Fibroblast of lung (primary cell): ENCODE results near the gene NSFL1C. TPM values are rescaled to one million over a fixed set of nuclear protein-coding genes. Genes with fewer than 3 reads are reported as not detected.
A peak's percentile ranks its signal among the peaks of the same experiment; 100 is the strongest.

Experiments
- DNase-seq, 2 donors: peaks; one replicate each; pipeline versions ENCODE4 v3.0.0 to v3.0.0-alpha.2; 2010; ENCODE audit warnings: low read depth in 2 of 2
- H2AFZ ChIP-seq: 2 replicates; pipeline ENCODE4 v1.5.1; 2012; ENCODE audit warnings: low read length, control low read depth, inconsistent platforms
- H3K27ac ChIP-seq: 2 replicates; pipeline ENCODE4 v1.5.1; 2011; ENCODE audit warnings: low read length, control low read depth; ENCODE audit not compliant: insufficient read depth
- H3K27me3 ChIP-seq: 2 replicates; pipeline ENCODE4 v1.5.1; 2011; ENCODE audit warnings: mild to moderate bottlenecking, low read length; ENCODE audit not compliant: control insufficient read depth, insufficient read depth
- H3K36me3 ChIP-seq: 2 replicates; pipeline ENCODE4 v1.5.1; 2011; ENCODE audit warnings: low read length; ENCODE audit not compliant: control insufficient read depth, insufficient read depth
- H3K4me1 ChIP-seq: 2 replicates; pipeline ENCODE4 v1.5.1; 2011; ENCODE audit warnings: low read length; ENCODE audit not compliant: control insufficient read depth, insufficient read depth; ENCODE audit errors: extremely low read depth
- H3K4me2 ChIP-seq: 2 replicates; pipeline ENCODE4 v1.5.1; 2011; ENCODE audit warnings: low read length, control low read depth; ENCODE audit not compliant: insufficient read depth; ENCODE audit errors: extremely low read depth
- H3K4me3 ChIP-seq, 4 experiments: fragments of 200-600 bp in 1 of 4; sonication (generic) in 1 of 4; replicated peaks in 1 of 4; 2 replicates each; pipeline ENCODE4 v1.5.1; 2011 to 2016; ENCODE audit warnings: low read length in 4 of 4, low read depth in 3 of 4, mild to moderate bottlenecking in 3 of 4, control low read depth in 2 of 4, inconsistent platforms in 1 of 4, mixed read lengths in 1 of 4; ENCODE audit not compliant: insufficient read depth in 1 of 4; ENCODE audit errors: control extremely low read depth in 1 of 4
- H3K79me2 ChIP-seq: 2 replicates; pipeline ENCODE4 v1.5.1; 2012; ENCODE audit warnings: mild to moderate bottlenecking, low read length, inconsistent platforms; ENCODE audit not compliant: control insufficient read depth, insufficient read depth
- H3K9ac ChIP-seq: 2 replicates; pipeline ENCODE4 v1.5.1; 2011; ENCODE audit warnings: mild to moderate bottlenecking, low read length, control low read depth; ENCODE audit not compliant: insufficient read depth
- H3K9me3 ChIP-seq: 2 replicates; pipeline ENCODE4 v1.5.1; 2012; ENCODE audit warnings: low read depth, low read length; ENCODE audit not compliant: control insufficient read depth, insufficient read depth
- H4K20me1 ChIP-seq: 2 replicates; pipeline ENCODE4 v1.5.1; 2011; ENCODE audit warnings: low read length; ENCODE audit not compliant: control insufficient read depth, insufficient read depth; ENCODE audit errors: extremely low read depth
- CTCF ChIP-seq, 2 donors: IDR thresholded peaks in 1 of 2; conservative IDR thresholded peaks in 1 of 2; 1 replicate in 1 of 2; 2 replicates in 1 of 2; pipeline ENCODE4 v1.5.1; 2011 to 2012; ENCODE audit warnings: low read length in 2 of 2, control low read depth in 1 of 2, inconsistent platforms in 1 of 2, low read depth in 1 of 2, mild to moderate bottlenecking in 1 of 2
- EZH2 ChIP-seq: IDR thresholded peaks from 2 replicates; pipeline ENCODE4 v1.5.1; 2012; ENCODE audit warnings: low read length, control low read depth, mild to moderate bottlenecking; ENCODE audit errors: missing control alignments
- polyA minus RNA-seq: library from RNA; depleted of rRNA, polyadenylated mRNA; stranded (reverse); fragments of >200 nt; gene quantifications from 2 replicates; pipeline ENCODE4 v1.2.3, GENCODE V29; 2011; ENCODE audit warnings: low replicate concordance
- polyA plus RNA-seq, 2 donors: library from polyadenylated mRNA; depleted of rRNA in 1 of 2; stranded (reverse) in 1 of 2; unstranded in 1 of 2; fragments of >200 nt; gene quantifications; 2 replicates each; pipeline ENCODE4 v1.2.1, GENCODE V29; 2011 to 2012; ENCODE audit warnings: missing spikeins in 1 of 2
- total RNA-seq: library from RNA; depleted of rRNA; stranded (reverse); fragments of >200 nt; gene quantifications from 2 replicates; pipeline ENCODE4 v1.2.1, GENCODE V29; 2014

Gene NSFL1C
- total RNA-seq = 14.4 and 17.8 TPM in 2 replicates
- 24.3 and 32.1 TPM in 2 replicates for polyA plus RNA-seq
- polyA plus RNA-seq (2012) = 58.1 and 83.2 TPM in 2 replicates
- polyA minus RNA-seq = 28.7 and 32.7 TPM in 2 replicates

GRCh38 chr20:1466211-1467081 is at the start of gene NSFL1C:
Gene NSFL1C (minus strand): TSS chr20:1466849. CDS start chr20:1466824, 25 bp downstream.
- Histone ChIP-seq H3K4me2 (peak within 1 kb of the TSS; percentile 36), H3K36me3 (no peaks in the 10 kb centered on the region), H3K27me3 (peaks cover 2% of the 10 kb centered on the region), H2AFZ (peak within 1 kb of the TSS; percentile 71), H3K27ac (peak within 1 kb of the TSS; percentile 85), H3K4me3 (peak within 1 kb of the TSS; percentile 84 to 91 (median 88)), H3K4me1 (peaks cover 8% of the 10 kb centered on the region), H3K9ac (peak within 1 kb of the TSS; percentile 91), H3K79me2 (peaks cover 31% of the 10 kb centered on the region), H4K20me1 (no peaks in the 10 kb centered on the region), H3K9me3 (no peaks in the 10 kb centered on the region)
- TF ChIP-seq EZH2 = no peak
- peak; percentile 66 to 68 for TF ChIP-seq CTCF (conservative IDR thresholded peaks at IDR 0.05 in 1 of 2, IDR thresholded peaks at IDR 0.05 in 1 of 2; ENCODE audit: low read depth in 1 of 2, low read length in 2 of 2)
- DNase-seq = peak; percentile 93 to 94

DNA sequence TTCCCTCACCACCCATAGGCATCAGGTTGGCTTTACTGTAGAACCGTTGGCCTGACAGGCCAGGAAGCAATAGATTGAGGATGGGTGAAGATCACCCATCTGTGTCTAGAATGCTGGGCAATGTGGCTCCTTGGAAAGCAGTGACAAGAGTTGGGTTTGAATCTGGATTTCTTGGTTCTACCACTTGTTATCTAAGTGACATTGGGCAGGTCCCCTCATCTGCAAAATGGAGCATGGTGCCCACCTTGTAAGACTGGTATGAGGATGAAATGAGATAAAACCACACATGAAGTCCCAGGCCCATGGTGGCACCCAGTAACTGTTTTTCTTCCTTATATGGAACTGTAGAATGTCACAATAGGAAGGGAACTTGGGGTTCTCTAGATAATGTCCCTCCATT is 47.2 kb upstream of the NSFL1C start:
- no peaks in the 10 kb centered on the region for H3K79me2 ChIP-seq
- no peaks in the 10 kb centered on the region for H3K4me1 ChIP-seq
- no peaks in the 10 kb centered on the region for H3K36me3 ChIP-seq
- TF ChIP-seq CTCF (conservative IDR thresholded peaks at IDR 0.05 in 1 of 2, IDR thresholded peaks at IDR 0.05 in 1 of 2; ENCODE audit: low read depth in 1 of 2, low read length in 2 of 2) (no peak), EZH2 (no peak)
- H4K20me1 ChIP-seq = no peaks in the 10 kb centered on the region
- peaks cover 3% of the 10 kb centered on the region for H3K27me3 ChIP-seq
- no peak overlapping the region for H3K9ac ChIP-seq
- H3K27ac ChIP-seq = no peak overlapping the region
- no peak overlapping the region for H3K4me2 ChIP-seq
- no peak overlapping the region for H3K4me3 ChIP-seq
- H2AFZ ChIP-seq = no peak overlapping the region
- H3K9me3 ChIP-seq = no peaks in the 10 kb centered on the region
- DNase-seq = no peak

- Histone ChIP-seq H2AFZ (no peak overlapping the region), H3K4me3 (no peak overlapping the region), H3K36me3 (no peaks in the 10 kb centered on the region), H3K27me3 (no peaks in the 10 kb centered on the region), H3K79me2 (no peaks in the 10 kb centered on the region), H3K9ac (no peak overlapping the region), H3K9me3 (no peaks in the 10 kb centered on the region), H4K20me1 (no peaks in the 10 kb centered on the region), H3K4me1 (no peaks in the 10 kb centered on the region), H3K27ac (no peak overlapping the region), H3K4me2 (no peak overlapping the region)
- TF ChIP-seq EZH2 (no peak), CTCF (conservative IDR thresholded peaks at IDR 0.05 in 1 of 2, IDR thresholded peaks at IDR 0.05 in 1 of 2; ENCODE audit: low read depth in 1 of 2, low read length in 2 of 2) (peak; percentile 28 to 37)
- peak; percentile 10 to 11 for DNase-seq
These were observed 42.6 kb upstream of the NSFL1C start for GRCh38 chr20:1509237-1509636.
